ENCODE data around the gene CAND2. TPM values are rescaled to one million over a fixed set of nuclear protein-coding genes. Genes with fewer than 3 reads are reported as not detected.

Gene CAND2
- total RNA-seq, 1 donor from 2014 or later: 14.0 TPM

DNA sequence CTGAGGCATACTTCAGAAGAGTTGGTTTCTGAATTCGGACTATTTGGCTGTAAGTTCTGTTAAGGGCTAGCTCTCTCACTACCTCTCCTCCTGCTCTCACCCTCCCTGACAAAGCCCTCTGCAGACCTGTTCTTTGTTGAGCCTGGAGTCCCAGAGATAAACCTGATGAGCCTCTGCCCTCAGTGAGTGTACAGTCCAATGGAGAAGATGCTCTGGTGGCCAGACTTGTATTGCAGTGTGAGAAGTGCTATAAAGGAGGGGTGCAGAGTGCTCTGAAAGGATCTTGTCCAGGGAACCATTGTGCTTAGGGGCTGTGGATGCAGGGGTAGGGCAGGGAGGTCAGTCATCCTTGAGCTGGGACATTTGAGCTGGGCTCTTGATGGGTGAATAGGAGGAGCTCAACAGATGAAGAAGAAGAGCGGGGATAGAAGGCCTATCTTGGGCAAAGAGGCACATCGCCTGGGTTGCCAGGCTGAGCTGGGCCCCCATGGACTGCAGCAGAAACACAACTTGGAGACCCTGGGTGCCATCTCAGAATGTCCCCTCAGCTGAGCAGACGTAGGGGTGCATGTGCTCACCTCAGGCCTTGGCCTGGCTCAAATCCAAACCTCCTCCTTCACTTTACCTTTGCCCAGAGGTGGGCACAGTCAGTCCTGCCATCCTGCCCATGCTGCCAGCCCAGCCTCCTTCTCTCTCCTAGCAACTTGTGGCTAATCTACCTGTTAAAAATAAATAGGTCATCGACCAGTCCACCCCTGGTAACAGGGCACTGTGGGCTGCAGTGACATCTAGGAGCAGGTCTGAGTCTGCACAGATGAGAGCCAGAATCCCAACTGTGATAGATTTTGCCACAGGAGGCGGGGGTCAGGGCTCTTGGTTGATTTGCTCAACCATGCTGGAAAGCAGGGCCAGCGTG, 3.3 kb downstream of the CAND2 start:
- H3K36me3 Mint-ChIP-seq: peaks cover 6% of the 10 kb centered on the region
- H3K4me1 Mint-ChIP-seq: peaks cover 5% of the 10 kb centered on the region
- H3K9me3 Mint-ChIP-seq: no peaks in the 10 kb centered on the region
- no peaks in the 10 kb centered on the region for H3K27me3 Mint-ChIP-seq (ENCODE audit: low read depth)
- no peak overlapping the region for H3K27ac Mint-ChIP-seq
- TF ChIP-seq, protein P1, sequence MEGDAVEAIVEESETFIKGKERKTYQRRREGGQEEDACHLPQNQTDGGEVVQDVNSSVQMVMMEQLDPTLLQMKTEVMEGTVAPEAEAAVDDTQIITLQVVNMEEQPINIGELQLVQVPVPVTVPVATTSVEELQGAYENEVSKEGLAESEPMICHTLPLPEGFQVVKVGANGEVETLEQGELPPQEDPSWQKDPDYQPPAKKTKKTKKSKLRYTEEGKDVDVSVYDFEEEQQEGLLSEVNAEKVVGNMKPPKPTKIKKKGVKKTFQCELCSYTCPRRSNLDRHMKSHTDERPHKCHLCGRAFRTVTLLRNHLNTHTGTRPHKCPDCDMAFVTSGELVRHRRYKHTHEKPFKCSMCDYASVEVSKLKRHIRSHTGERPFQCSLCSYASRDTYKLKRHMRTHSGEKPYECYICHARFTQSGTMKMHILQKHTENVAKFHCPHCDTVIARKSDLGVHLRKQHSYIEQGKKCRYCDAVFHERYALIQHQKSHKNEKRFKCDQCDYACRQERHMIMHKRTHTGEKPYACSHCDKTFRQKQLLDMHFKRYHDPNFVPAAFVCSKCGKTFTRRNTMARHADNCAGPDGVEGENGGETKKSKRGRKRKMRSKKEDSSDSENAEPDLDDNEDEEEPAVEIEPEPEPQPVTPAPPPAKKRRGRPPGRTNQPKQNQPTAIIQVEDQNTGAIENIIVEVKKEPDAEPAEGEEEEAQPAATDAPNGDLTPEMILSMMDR (IDR thresholded peaks at IDR 0.05; ENCODE audit: unreplicated experiment): no peak
- no peak overlapping the region for H3K4me3 Mint-ChIP-seq
- DNase-seq (ENCODE audit: low spot score in 2 of 2, unreplicated experiment in 2 of 2): no peak

DNA sequence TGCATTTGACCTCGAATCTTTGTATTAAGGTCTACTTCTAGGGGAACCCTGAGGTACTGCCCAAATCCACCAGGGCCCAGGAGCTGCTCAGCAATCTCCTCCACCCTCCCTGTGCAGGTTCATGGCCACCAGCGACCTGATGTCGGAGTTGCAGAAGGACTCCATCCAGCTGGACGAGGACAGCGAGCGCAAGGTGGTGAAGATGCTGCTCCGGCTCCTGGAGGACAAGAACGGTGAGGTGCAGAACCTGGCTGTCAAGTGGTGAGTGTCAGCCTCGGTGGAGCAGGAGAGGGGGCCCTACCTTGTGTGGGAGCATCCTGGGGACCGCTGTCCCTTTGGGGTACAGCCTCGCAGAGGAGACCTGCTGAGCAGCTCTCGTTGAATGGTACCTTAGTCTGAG, 6.9 kb downstream of the CAND2 start:
- Mint-ChIP-seq H3K27me3 (ENCODE audit: low read depth) (no peaks in the 10 kb centered on the region), H3K36me3 (peaks cover 9% of the 10 kb centered on the region), H3K27ac (no peak overlapping the region), H3K9me3 (no peaks in the 10 kb centered on the region), H3K4me1 (no peaks in the 10 kb centered on the region), H3K4me3 (no peak overlapping the region)
- no peak for DNase-seq (ENCODE audit: low spot score in 2 of 2, unreplicated experiment in 2 of 2)
- TF ChIP-seq, protein P1 (IDR thresholded peaks at IDR 0.05; ENCODE audit: unreplicated experiment): no peak

DNA sequence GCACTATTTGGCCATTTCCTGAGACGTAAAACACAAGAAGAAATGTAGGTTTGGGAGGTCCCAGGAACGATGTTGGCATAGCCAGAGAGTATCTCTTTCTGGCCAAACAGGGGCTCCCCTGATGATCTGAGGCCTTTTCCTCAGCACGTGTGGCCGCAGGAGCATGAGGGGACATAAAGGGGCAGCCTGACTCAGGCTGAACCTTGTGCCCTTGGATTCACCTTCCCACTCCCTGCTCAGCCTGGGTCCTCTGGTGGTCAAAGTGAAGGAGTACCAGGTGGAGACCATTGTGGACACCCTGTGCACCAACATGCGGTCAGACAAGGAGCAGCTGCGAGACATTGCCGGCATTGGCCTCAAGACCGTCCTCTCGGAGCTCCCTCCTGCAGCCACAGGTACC, 10.6 kb downstream of the CAND2 start:
- TF ChIP-seq, protein P1 (IDR thresholded peaks at IDR 0.05; ENCODE audit: unreplicated experiment): no peak
- no peak for DNase-seq (ENCODE audit: low spot score in 2 of 2, unreplicated experiment in 2 of 2)
- H3K27ac Mint-ChIP-seq: no peak overlapping the region
- H3K36me3 Mint-ChIP-seq: peaks cover 9% of the 10 kb centered on the region
- H3K9me3 Mint-ChIP-seq: no peaks in the 10 kb centered on the region
- H3K27me3 Mint-ChIP-seq (ENCODE audit: low read depth): no peaks in the 10 kb centered on the region
- H3K4me1 Mint-ChIP-seq: peaks cover 5% of the 10 kb centered on the region
- H3K4me3 Mint-ChIP-seq: no peak overlapping the region

DNA sequence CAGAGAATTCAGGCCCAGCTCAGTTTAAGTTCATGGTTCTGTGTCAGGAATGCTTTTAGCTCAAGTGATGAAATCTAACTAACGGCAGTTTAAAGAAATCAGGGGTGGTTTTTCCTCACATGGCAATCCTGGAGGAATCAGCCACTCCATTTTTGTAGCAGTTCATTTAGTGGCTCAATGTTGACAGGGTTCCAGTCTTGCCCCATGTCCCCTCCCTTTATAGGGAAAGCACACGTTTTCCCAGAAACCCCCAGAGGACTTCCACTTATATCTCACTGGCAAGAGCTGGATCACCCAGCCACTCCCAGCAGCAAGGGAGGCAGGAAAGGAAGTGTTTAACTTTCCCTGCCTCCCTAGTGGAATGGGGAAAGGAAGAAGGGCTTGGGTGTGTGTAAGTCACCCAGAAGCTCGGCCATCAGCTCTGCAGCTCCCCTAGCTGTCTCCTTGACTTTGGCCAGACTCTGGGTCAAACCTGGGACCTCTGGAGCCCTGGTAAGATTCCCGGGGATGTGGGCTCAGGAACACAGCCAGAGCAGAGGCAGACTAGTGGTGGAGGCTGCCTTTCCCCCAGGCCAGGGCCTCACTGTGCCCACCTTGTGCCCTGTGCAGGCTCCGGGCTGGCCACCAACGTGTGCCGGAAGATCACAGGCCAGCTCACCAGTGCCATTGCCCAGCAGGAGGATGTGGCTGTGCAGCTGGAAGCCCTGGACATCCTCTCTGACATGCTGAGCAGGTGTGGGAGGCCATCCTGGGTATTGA, 11.3 kb downstream of the CAND2 start:
- Mint-ChIP-seq H3K4me1 (peaks cover 5% of the 10 kb centered on the region), H3K27ac (no peak overlapping the region), H3K4me3 (no peak overlapping the region), H3K27me3 (ENCODE audit: low read depth) (no peaks in the 10 kb centered on the region), H3K36me3 (peaks cover 9% of the 10 kb centered on the region), H3K9me3 (no peaks in the 10 kb centered on the region)
- no peak for DNase-seq (ENCODE audit: low spot score in 2 of 2, unreplicated experiment in 2 of 2)
- TF ChIP-seq, protein P1 (IDR thresholded peaks at IDR 0.05; ENCODE audit: unreplicated experiment): no peak

DNA sequence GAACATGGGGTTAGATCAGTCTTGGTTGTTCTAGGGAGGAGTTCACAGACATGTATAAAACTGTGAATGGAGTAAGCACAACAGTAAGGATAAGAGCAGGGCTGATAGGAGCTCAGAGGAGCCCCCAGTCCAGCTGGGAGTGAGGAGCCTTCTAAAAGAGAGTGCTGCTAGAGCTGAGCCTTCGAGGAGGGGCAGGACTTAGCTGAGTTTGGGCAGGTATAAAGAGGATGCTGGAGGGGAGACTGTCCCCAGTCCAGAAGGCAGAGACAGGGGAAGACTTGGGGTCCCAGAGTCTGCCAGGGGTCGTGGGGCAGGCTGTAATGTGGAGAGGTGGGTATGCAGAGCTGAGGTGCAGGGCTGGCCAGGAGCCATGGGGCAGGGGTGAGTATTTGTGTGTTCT, 12.1 kb downstream of the CAND2 start:
- DNase-seq (ENCODE audit: low spot score in 2 of 2, unreplicated experiment in 2 of 2): no peak
- H3K4me1 Mint-ChIP-seq: peaks cover 5% of the 10 kb centered on the region
- H3K36me3 Mint-ChIP-seq: peaks cover 4% of the 10 kb centered on the region
- H3K27me3 Mint-ChIP-seq (ENCODE audit: low read depth): no peaks in the 10 kb centered on the region
- TF ChIP-seq, protein P1 (IDR thresholded peaks at IDR 0.05; ENCODE audit: unreplicated experiment): no peak
- H3K27ac Mint-ChIP-seq: no peak overlapping the region
- no peaks in the 10 kb centered on the region for H3K9me3 Mint-ChIP-seq
- peak overlapping the region; percentile 49 for H3K4me3 Mint-ChIP-seq
